ENCODE data around the gene HS2ST1.

DNA sequence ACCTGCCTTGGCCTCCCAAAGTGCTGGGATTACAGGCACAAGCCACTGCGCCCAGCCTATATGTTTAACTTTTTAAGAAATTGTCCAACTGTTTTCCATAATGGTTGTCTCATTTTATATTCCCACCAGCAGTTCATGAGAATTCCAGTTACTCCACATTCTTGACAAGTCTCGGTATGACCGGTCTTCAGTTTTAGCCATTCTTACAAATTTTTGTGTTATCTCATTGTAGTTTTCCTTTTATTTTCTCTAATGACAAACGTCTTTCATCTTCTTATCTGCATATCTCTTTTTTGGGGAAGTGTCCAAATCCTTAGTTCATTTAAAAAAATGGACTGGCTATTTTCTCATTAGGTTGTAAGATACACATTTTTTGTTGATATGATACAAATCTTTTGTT, 132.5 kb downstream of the HS2ST1 start:
- TF ChIP-seq, protein P1, sequence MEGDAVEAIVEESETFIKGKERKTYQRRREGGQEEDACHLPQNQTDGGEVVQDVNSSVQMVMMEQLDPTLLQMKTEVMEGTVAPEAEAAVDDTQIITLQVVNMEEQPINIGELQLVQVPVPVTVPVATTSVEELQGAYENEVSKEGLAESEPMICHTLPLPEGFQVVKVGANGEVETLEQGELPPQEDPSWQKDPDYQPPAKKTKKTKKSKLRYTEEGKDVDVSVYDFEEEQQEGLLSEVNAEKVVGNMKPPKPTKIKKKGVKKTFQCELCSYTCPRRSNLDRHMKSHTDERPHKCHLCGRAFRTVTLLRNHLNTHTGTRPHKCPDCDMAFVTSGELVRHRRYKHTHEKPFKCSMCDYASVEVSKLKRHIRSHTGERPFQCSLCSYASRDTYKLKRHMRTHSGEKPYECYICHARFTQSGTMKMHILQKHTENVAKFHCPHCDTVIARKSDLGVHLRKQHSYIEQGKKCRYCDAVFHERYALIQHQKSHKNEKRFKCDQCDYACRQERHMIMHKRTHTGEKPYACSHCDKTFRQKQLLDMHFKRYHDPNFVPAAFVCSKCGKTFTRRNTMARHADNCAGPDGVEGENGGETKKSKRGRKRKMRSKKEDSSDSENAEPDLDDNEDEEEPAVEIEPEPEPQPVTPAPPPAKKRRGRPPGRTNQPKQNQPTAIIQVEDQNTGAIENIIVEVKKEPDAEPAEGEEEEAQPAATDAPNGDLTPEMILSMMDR (IDR thresholded peaks at IDR 0.05), result no peak
- TF ChIP-seq GATA3 (IDR thresholded peaks at IDR 0.05; ENCODE audit: borderline replicate concordance) (no peak), NR3C1 (IDR thresholded peaks at IDR 0.05) (no peak), USF2 (IDR thresholded peaks at IDR 0.05) (no peak)
